Measurements from ENCODE around the gene CCL11.

GRCh38 chr17:34311291-34311690 lies 25.7 kb downstream of the CCL11 start:
- TF ChIP-seq POLR2A (IDR thresholded peaks at IDR 0.05) = no peak
- TF ChIP-seq CTCF (IDR thresholded peaks at IDR 0.05) = no peak
